A549 (cell line): ENCODE measurements around the gene NSD2.

Experiments used
- CTCF ChIP-seq: fragments of >200 bp; sonication (Bioruptor Twin); formaldehyde crosslinking; IDR thresholded peaks from 3 replicates; pipeline ENCODE4 v1.5.1; 2016
- POLR2A ChIP-seq: IDR thresholded peaks from 2 replicates; pipeline ENCODE4 v1.6.1; 2012; ENCODE audit warnings: mild to moderate bottlenecking, low read length
- RFX5 ChIP-seq: fragments of 450-650 bp; IDR thresholded peaks from 2 replicates; pipeline ENCODE4 v1.7.1; 2014; ENCODE audit warnings: antibody characterized with exemption, mild to moderate bottlenecking, moderate library complexity

GRCh38 chr4:1885414-1885813 is 14.2 kb downstream of the NSD2 start:
- TF ChIP-seq CTCF (no peak), POLR2A (no peak), RFX5 (no peak)
